Thoracic aorta endothelial cell (primary cell): ENCODE results near the gene MRPS21. TPM values are rescaled to one million over a fixed set of nuclear protein-coding genes. Genes with fewer than 3 reads are reported as not detected.

ENCODE experiments used
- total RNA-seq: library from RNA; depleted of rRNA; stranded (reverse); fragments of >200 nt; gene quantifications from 2 replicates; pipeline ENCODE4 v1.2.3, GENCODE V29; 2012

The MRPS21 gene
- 29.9 and 30.6 TPM in 2 replicates for total RNA-seq

GRCh38 chr1:150293433-150294253, at the start of gene MRPS21:
Gene MRPS21 (plus strand): TSS chr1:150293861. CDS start chr1:150294367, 506 bp downstream.

GRCh38 chr1:150257624-150258585, 35.8 kb upstream of the MRPS21 start, which contains the start of gene CA14:
Gene CA14 (plus strand): TSS chr1:150257774. CDS start chr1:150258129, 355 bp downstream.

GRCh38 chr1:150268705-150269403, 24.8 kb upstream of the MRPS21 start, which contains the start of gene APH1A:
Gene APH1A (minus strand): TSS chr1:150269016. CDS start chr1:150268810, 206 bp downstream.

GRCh38 chr1:150281758-150282557, 11.7 kb upstream of the MRPS21 start, which contains the start of gene CIART:
Gene CIART (plus strand): TSS chr1:150282554. CDS start chr1:150283268, 714 bp downstream.

Other genes with a start within 250 kb of the MRPS21 start
- 35.4 and 42.6 TPM in 2 replicates for gene VPS45, start 226.1 kb upstream of the MRPS21 start, total RNA-seq
- gene PLEKHO1, start 143.9 kb upstream of the MRPS21 start, total RNA-seq = 28.6 and 33.2 TPM in 2 replicates
- gene ANP32E, start 57.7 kb upstream of the MRPS21 start, total RNA-seq = 55.9 and 71.2 TPM in 2 replicates
- gene CA14, start 36.1 kb upstream of the MRPS21 start, total RNA-seq = not detected in 2 replicates
- 130 and 136 TPM in 2 replicates for gene APH1A, start 24.8 kb upstream of the MRPS21 start, total RNA-seq
- 38.0 and 46.5 TPM in 2 replicates for gene C1orf54, start 21.1 kb upstream of the MRPS21 start, total RNA-seq
- gene CIART, start 11.3 kb upstream of the MRPS21 start, total RNA-seq = 0.93 and 1.1 TPM in 2 replicates
- 59.4 and 59.5 TPM in 2 replicates for gene PRPF3, start 27.7 kb downstream of the MRPS21 start, total RNA-seq
- gene RPRD2, start 70.3 kb downstream of the MRPS21 start, total RNA-seq = 17.7 and 20.9 TPM in 2 replicates
- gene TARS2, start 193.6 kb downstream of the MRPS21 start, total RNA-seq = 18.7 and 19.4 TPM in 2 replicates
- 0.57 and 0.93 TPM in 2 replicates for gene ECM1, start 214.2 kb downstream of the MRPS21 start, total RNA-seq
- gene FALEC, start 221.9 kb downstream of the MRPS21 start, total RNA-seq = not detected in 2 replicates